Measurements from ENCODE around the gene AEBP2.
"Not testable (repeated sequence)": the region's sequence is repeated elsewhere in the genome, so short reads cannot be mapped to it uniquely, and the experiment has no call there.

AEBP2 gene

GRCh38 chr12:19507823-19508222 is 68.5 kb downstream of the AEBP2 start:
- DNase-seq (ENCODE audit: low read depth in 2 of 2): no peak

GRCh38 chr12:19510461-19510860 is 71.2 kb downstream of the AEBP2 start:
- DNase-seq (ENCODE audit: low read depth in 2 of 2): no peak

- no peak for DNase-seq (ENCODE audit: low read depth in 2 of 2)
Measured at GRCh38 chr12:19515179-19515578, 75.9 kb downstream of the AEBP2 start.

GRCh38 chr12:19517583-19517982 is 78.3 kb downstream of the AEBP2 start:
- DNase-seq (ENCODE audit: low read depth in 2 of 2): no peak

GRCh38 chr12:19518209-19518608 is 78.9 kb downstream of the AEBP2 start:
- no peak for DNase-seq (ENCODE audit: low read depth in 2 of 2)

GRCh38 chr12:19520646-19521415 is 81.5 kb downstream of the AEBP2 start:
- DNase-seq (ENCODE audit: low read depth in 2 of 2): no peak

GRCh38 chr12:19525274-19525673 is 86.0 kb downstream of the AEBP2 start:
- no peak for DNase-seq (ENCODE audit: low read depth in 2 of 2)

GRCh38 chr12:19527866-19528265 is 88.6 kb downstream of the AEBP2 start:
- DNase-seq (ENCODE audit: low read depth in 2 of 2): no peak

GRCh38 chr12:19528750-19529149 is 89.5 kb downstream of the AEBP2 start:
- DNase-seq (ENCODE audit: low read depth in 2 of 2): no peak

GRCh38 chr12:19529951-19530636 is 90.8 kb downstream of the AEBP2 start:
- no peak for DNase-seq (ENCODE audit: low read depth in 2 of 2)

- DNase-seq (ENCODE audit: low read depth in 2 of 2): no peak
Measured at GRCh38 chr12:19530637-19531023, 91.3 kb downstream of the AEBP2 start.

GRCh38 chr12:19533567-19533966 is 94.3 kb downstream of the AEBP2 start:
- DNase-seq (ENCODE audit: low read depth in 2 of 2): no peak

GRCh38 chr12:19539071-19539470 is 99.8 kb downstream of the AEBP2 start:
- DNase-seq (ENCODE audit: low read depth in 2 of 2): no peak

- no peak for DNase-seq (ENCODE audit: low read depth in 2 of 2)
Measured at GRCh38 chr12:19539836-19540235, 100.5 kb downstream of the AEBP2 start.

GRCh38 chr12:19542606-19543005 is 103.3 kb downstream of the AEBP2 start:
- DNase-seq (ENCODE audit: low read depth in 2 of 2): no peak

- no peak for DNase-seq (ENCODE audit: low read depth in 2 of 2)
Measured at GRCh38 chr12:19544353-19544752, 105.1 kb downstream of the AEBP2 start.

- DNase-seq (ENCODE audit: low read depth in 2 of 2): no peak
Measured at GRCh38 chr12:19545301-19545700, 106.0 kb downstream of the AEBP2 start.

GRCh38 chr12:19546027-19546426 is 106.7 kb downstream of the AEBP2 start:
- no peak for DNase-seq (ENCODE audit: low read depth in 2 of 2)

GRCh38 chr12:19546611-19547162 is 107.4 kb downstream of the AEBP2 start:
- no peak for DNase-seq (ENCODE audit: low read depth in 2 of 2)

GRCh38 chr12:19547271-19547671 is 108.0 kb downstream of the AEBP2 start:
- no peak for DNase-seq (ENCODE audit: low read depth in 2 of 2)

- DNase-seq (ENCODE audit: low read depth in 2 of 2): no peak
Measured at GRCh38 chr12:19548834-19549233, 109.5 kb downstream of the AEBP2 start.

- no peak for DNase-seq (ENCODE audit: low read depth in 2 of 2)
Measured at GRCh38 chr12:19550626-19551025, 111.3 kb downstream of the AEBP2 start.

GRCh38 chr12:19552441-19553097 is 113.3 kb downstream of the AEBP2 start:
- not testable (repeated sequence) for DNase-seq (ENCODE audit: low read depth in 2 of 2)
